Thyroid gland (tissue), 4 donors: ENCODE data around the gene PCDHA8.
A peak's percentile ranks its signal among the peaks of the same experiment; 100 is the strongest.

ENCODE experiments used
- CTCF ChIP-seq, 6 experiments: fragments of 200-600 bp in 3 of 6; fragments of 450-650 bp in 3 of 6; sonication (generic) in 3 of 6; IDR thresholded peaks; one replicate each; pipeline ENCODE4 v1.5.1; 2016 to 2019; ENCODE audit warnings: antibody characterized with exemption in 6 of 6, mild to moderate bottlenecking in 2 of 6, inconsistent platforms in 1 of 6, moderate library complexity in 1 of 6
- POLR2A ChIP-seq, 2 donors: fragments of 450-650 bp; IDR thresholded peaks; one replicate each; pipeline ENCODE4 v1.6.1; 2017; ENCODE audit warnings: antibody characterized with exemption in 2 of 2, mild to moderate bottlenecking in 2 of 2, moderate library complexity in 1 of 2

GRCh38 chr5:140882591-140882899, 41.6 kb downstream of the PCDHA8 start:
- peak in 4 of 6 experiments; percentile 10 to 38 (median 31) for TF ChIP-seq CTCF (IDR thresholded peaks at IDR 0.05)
- no peak for TF ChIP-seq POLR2A (IDR thresholded peaks at IDR 0.05)
